Activated CD4-positive, alpha-beta memory T cell treated with anti-CD3 and anti-CD28 coated beads for 36 hours (primary cell): ENCODE results near the gene KLHDC10. TPM values are rescaled to one million over a fixed set of nuclear protein-coding genes. Genes with fewer than 3 reads are reported as not detected.

Experiments
- CTCF ChIA-PET: fragments of 350-600 bp; sonication (Branson Sonifier 250); formaldehyde crosslinking; loops from one replicate; lab custom pipeline; 2021; ENCODE audit warnings: antibody characterized with exemption, inconsistent platforms; lab: Charles Lee
- POLR2A ChIA-PET: fragments of 350-600 bp; sonication (Branson Sonifier 250); formaldehyde crosslinking; loops from one replicate; lab custom pipeline; 2021; ENCODE audit warnings: antibody characterized with exemption; lab: Charles Lee
- DNase-seq: peaks from one replicate; pipeline ENCODE4 v3.0.0-alpha.2; 2020
- H3K27ac Mint-ChIP-seq: one replicate; pipeline ENCODE4 v1.8.0; 2021; ENCODE audit warnings: mixed read lengths
- H3K27me3 Mint-ChIP-seq: one replicate; pipeline ENCODE4 v1.8.0; 2021; ENCODE audit warnings: mixed read lengths
- H3K36me3 Mint-ChIP-seq: one replicate; pipeline ENCODE4 v1.8.0; 2021; ENCODE audit warnings: mixed read lengths
- H3K4me1 Mint-ChIP-seq: one replicate; pipeline ENCODE4 v1.8.0; 2021; ENCODE audit warnings: low read depth, mixed read lengths
- H3K4me3 Mint-ChIP-seq: one replicate; pipeline ENCODE4 v1.8.0; 2021; ENCODE audit warnings: mild to moderate bottlenecking, mixed read lengths
- H3K9me3 Mint-ChIP-seq: one replicate; pipeline ENCODE4 v1.8.0; 2021; ENCODE audit warnings: mixed read lengths
- intact Hi-C: fragments of 100-400 bp; cut with micrococcal nuclease; formaldehyde crosslinking; loops from one replicate; pipeline ENCODE4 v1.15.1; 2023
- total RNA-seq, 2 experiments: library from RNA; stranded (reverse); gene quantifications; one replicate each; pipeline ENCODE4 v1.2.3, GENCODE V29; 2021

The KLHDC10 gene
- total RNA-seq, 2 experiments from 2014 or later = 16.4 to 16.8 TPM

GRCh38 chr7:130136579-130137167 is 66.3 kb downstream of the KLHDC10 start:
- no peaks in the 10 kb centered on the region for H3K27me3 Mint-ChIP-seq
- POLR2A ChIA-PET = no interaction called here
- H3K27ac Mint-ChIP-seq = no peak overlapping the region
- CTCF ChIA-PET = interaction anchor here (1.0 to 1.5 kb wide), 2 partner anchors 52 to 65 kb away, joined by 3 to 4 read pairs; no protein-coding TSS in a partner anchor
- H3K9me3 Mint-ChIP-seq = no peaks in the 10 kb centered on the region
- H3K4me3 Mint-ChIP-seq = no peak overlapping the region
- no peak for DNase-seq
- peaks cover 16% of the 10 kb centered on the region for H3K4me1 Mint-ChIP-seq
- peaks cover 9% of the 10 kb centered on the region for H3K36me3 Mint-ChIP-seq
- intact Hi-C loops = no loop called here

DNA sequence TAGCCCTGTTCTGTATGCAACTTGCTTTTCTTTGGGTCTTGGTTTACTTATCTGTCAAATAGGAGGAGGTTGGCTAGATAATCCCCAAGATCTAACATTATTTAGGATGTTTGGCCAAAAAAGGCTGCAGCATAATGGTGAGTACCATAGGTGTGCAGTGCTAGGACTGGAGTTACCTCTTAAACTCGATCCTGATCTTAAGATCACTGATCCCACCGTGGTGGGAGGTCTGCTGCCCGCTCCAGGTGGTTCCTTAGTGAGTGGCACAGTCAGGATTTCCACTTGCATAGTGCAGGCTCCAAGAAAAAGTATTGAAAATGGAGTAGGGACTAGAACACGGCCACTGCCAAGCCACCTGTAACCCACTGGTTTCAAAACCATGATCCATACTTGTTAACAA is 66.9 kb downstream of the KLHDC10 start:
- Mint-ChIP-seq H3K4me1 (peaks cover 18% of the 10 kb centered on the region), H3K4me3 (no peak overlapping the region), H3K27ac (no peak overlapping the region), H3K9me3 (no peaks in the 10 kb centered on the region), H3K27me3 (no peaks in the 10 kb centered on the region), H3K36me3 (peaks cover 9% of the 10 kb centered on the region)
- ChIA-PET POLR2A (no interaction called here), CTCF (interaction anchor here (1.0 to 1.5 kb wide), 2 partner anchors 53 to 65 kb away, joined by 3 to 4 read pairs; no protein-coding TSS in a partner anchor)
- DNase-seq = no peak
- intact Hi-C loops = no loop called here

GRCh38 chr7:130139193-130139960 is 69.0 kb downstream of the KLHDC10 start:
- Mint-ChIP-seq H3K27ac (no peak overlapping the region), H3K4me3 (no peak overlapping the region), H3K4me1 (peaks cover 18% of the 10 kb centered on the region), H3K9me3 (no peaks in the 10 kb centered on the region), H3K36me3 (peaks cover 9% of the 10 kb centered on the region), H3K27me3 (no peaks in the 10 kb centered on the region)
- intact Hi-C loops = no loop called here
- DNase-seq = no peak
- POLR2A ChIA-PET = no interaction called here
- CTCF ChIA-PET = no interaction called here

DNA sequence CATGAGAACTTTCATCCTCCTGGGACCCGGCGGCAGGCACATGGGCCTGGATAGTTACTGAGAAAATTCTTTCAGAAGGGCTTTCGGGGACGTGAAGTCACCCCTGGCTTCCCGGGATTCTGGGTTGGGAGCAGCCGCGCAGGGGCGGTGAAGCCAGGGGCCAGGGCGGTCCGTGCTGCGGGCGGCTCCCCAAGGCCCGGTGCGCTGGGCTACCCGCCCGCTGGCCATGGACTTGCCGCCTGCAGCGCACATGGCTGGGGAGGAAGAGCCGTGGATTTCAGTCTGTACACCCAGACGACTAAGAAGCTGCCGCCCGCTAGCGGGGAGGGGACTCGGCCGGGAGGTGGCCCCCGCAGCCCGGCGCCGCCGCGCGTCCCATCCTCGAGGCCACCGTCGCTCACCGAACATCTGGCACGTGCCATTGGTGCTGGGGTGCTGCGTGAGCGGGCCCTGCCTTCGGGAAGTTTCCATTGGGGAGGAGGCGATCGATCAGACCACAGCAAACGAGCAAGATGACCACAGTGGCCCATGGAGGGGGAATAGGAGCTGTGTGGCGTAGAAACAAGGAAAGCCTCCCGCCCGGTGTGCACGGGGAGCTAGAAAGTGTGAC is 70.3 kb downstream of the KLHDC10 start:
- DNase-seq = no peak
- H3K36me3 Mint-ChIP-seq = peaks cover 9% of the 10 kb centered on the region
- no peak overlapping the region for H3K27ac Mint-ChIP-seq
- no peaks in the 10 kb centered on the region for H3K27me3 Mint-ChIP-seq
- CTCF ChIA-PET = interaction anchor here (1.2 kb wide), 1 partner anchor 24 kb away, joined by 3 read pairs; no protein-coding TSS in a partner anchor
- peaks cover 14% of the 10 kb centered on the region for H3K4me1 Mint-ChIP-seq
- H3K9me3 Mint-ChIP-seq = no peaks in the 10 kb centered on the region
- intact Hi-C loops = loop anchor here (1.0 kb wide), 1 partner anchor 70 kb away; the partner anchor contains the start of gene KLHDC10
- POLR2A ChIA-PET = no interaction called here
- peak overlapping the region; percentile 45 for H3K4me3 Mint-ChIP-seq

DNA sequence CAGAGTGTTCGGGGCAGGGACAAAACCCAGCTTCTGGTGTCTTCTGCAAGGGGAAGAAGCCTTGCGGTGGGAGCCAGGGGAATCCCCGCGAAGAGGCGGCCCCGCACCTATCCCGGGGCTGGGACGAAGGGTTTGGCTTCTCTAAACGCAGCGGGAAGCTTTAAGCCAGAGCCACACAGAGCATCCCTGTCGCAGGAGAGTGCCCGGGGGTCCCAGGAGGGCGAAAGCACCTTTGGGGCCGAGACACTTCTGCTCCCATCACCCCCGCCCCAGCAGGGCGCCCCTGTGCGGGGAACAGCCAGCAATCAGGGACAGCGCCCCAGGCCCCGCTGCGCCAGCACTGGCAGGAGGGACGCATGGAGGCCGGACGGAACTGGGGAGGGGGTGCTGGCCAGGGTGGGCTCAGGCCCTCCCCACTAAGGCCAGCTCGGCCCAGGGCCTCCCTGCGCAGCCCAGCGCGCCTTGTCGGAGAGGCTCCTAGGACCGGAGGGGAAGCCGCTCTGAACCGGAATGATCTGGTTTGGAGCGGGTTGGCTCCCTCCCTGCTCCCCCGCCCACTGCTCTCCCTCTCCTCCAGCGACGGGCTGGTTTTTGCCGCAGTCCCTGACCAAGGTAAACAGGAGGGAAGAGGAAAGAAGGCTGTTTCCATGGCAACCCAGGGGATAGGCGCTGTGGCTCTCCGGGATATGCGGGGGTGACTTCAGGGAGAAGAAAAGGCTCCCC is 71.0 kb downstream of the KLHDC10 start:
- peaks cover 6% of the 10 kb centered on the region for H3K36me3 Mint-ChIP-seq
- CTCF ChIA-PET = interaction anchor here (1.2 kb wide), 1 partner anchor 23 kb away, joined by 3 read pairs; no protein-coding TSS in a partner anchor
- no peaks in the 10 kb centered on the region for H3K27me3 Mint-ChIP-seq
- intact Hi-C loops = loop anchor here (1.0 kb wide), 1 partner anchor 71 kb away; the partner anchor contains the start of gene KLHDC10
- DNase-seq = peak; percentile 68
- H3K4me3 Mint-ChIP-seq = peak overlapping the region; percentile 45
- POLR2A ChIA-PET = interaction anchor here (0.6 kb wide), 1 partner anchor 670 kb away, joined by 3 read pairs; no protein-coding TSS in a partner anchor
- H3K9me3 Mint-ChIP-seq = no peaks in the 10 kb centered on the region
- H3K4me1 Mint-ChIP-seq = peaks cover 8% of the 10 kb centered on the region
- H3K27ac Mint-ChIP-seq = no peak overlapping the region

- POLR2A ChIA-PET = no interaction called here
- intact Hi-C loops = loop anchor here (1.0 kb wide), 1 partner anchor 72 kb away; the partner anchor contains the start of gene KLHDC10
- no peak for DNase-seq
- CTCF ChIA-PET = no interaction called here
- Mint-ChIP-seq H3K9me3 (no peaks in the 10 kb centered on the region), H3K27ac (no peak overlapping the region), H3K27me3 (no peaks in the 10 kb centered on the region), H3K4me1 (peaks cover 4% of the 10 kb centered on the region), H3K4me3 (peak overlapping the region; percentile 45), H3K36me3 (peaks cover 6% of the 10 kb centered on the region)
Observed at GRCh38 chr7:130141884-130142653, 71.7 kb downstream of the KLHDC10 start.

DNA sequence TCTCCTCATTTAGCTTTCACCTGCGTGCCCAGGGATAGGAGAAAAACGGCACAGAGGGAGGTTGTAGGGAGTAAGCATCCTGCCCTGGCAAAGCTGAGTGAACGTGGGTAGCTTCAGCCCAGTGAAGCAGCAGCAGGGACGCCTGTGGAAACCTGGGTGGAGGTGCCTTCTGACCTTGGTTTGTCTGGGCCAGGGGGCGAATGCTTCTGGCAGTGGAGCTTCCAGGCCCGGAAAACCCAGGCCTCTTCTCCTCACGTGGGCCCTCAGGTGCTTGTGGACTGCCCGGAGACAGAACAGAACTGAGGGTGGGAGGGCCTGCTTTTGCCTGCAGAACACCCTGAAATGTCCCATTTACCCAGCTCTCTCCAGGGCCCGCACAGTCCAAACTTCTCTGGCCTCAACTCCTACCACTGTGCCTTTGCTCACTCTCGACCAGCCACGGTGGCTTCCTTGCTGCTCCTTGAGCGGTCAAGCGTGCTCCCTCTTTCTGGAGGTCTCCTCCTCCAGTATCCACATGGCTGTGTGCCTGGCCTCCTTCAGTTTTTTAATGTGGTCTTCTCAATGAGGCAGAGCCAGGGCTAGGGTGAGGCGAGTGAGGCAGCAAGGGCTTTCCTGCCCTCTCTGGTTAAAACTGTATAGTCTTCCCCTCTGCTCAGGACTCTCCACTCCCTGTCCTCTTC is 72.5 kb downstream of the KLHDC10 start:
- CTCF ChIA-PET = no interaction called here

DNA sequence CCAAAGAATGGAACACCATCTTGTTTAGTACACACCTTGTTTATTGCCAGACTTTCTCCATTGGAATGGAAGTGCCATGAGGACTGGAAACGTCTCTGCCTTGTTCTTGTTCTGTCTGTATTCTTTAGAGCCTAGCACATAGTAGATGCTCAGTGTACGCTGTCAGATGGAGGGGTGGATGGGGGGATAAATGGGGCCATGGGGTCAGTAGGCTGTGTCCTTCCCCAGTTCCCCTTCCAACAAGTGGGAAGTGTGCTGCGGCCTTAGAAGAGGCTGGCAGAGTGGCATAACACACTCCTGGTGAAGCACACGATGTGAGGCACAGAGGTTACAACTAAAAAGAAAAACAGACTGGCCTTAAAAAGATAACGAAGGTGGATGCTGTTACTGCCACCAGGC is 73.0 kb downstream of the KLHDC10 start:
- H3K36me3 Mint-ChIP-seq = peaks cover 6% of the 10 kb centered on the region
- no peaks in the 10 kb centered on the region for H3K9me3 Mint-ChIP-seq
- POLR2A ChIA-PET = no interaction called here
- intact Hi-C loops = no loop called here
- peaks cover 4% of the 10 kb centered on the region for H3K4me1 Mint-ChIP-seq
- H3K4me3 Mint-ChIP-seq = no peak overlapping the region
- CTCF ChIA-PET = no interaction called here
- no peak overlapping the region for H3K27ac Mint-ChIP-seq
- H3K27me3 Mint-ChIP-seq = peaks cover 1% of the 10 kb centered on the region
- no peak for DNase-seq

More for the DNA sequence above, 72.5 kb downstream of the KLHDC10 start:
- Mint-ChIP-seq H3K4me1 (peaks cover 4% of the 10 kb centered on the region), H3K4me3 (no peak overlapping the region), H3K27me3 (no peaks in the 10 kb centered on the region), H3K27ac (no peak overlapping the region), H3K36me3 (peaks cover 6% of the 10 kb centered on the region), H3K9me3 (no peaks in the 10 kb centered on the region)
- no peak for DNase-seq
- POLR2A ChIA-PET = no interaction called here
- intact Hi-C loops = no loop called here

GRCh38 chr7:130143986-130144311 is 73.6 kb downstream of the KLHDC10 start:
- POLR2A ChIA-PET = no interaction called here
- Mint-ChIP-seq H3K27me3 (peaks cover 1% of the 10 kb centered on the region), H3K4me3 (no peak overlapping the region), H3K36me3 (peaks cover 6% of the 10 kb centered on the region), H3K9me3 (no peaks in the 10 kb centered on the region), H3K4me1 (peaks cover 4% of the 10 kb centered on the region), H3K27ac (no peak overlapping the region)
- DNase-seq = no peak
- CTCF ChIA-PET = no interaction called here
- intact Hi-C loops = no loop called here

GRCh38 chr7:130144312-130145171 is 74.2 kb downstream of the KLHDC10 start:
- ChIA-PET POLR2A (no interaction called here), CTCF (interaction anchor here (1.1 kb wide), 1 partner anchor 73 kb away, joined by 3 read pairs; no protein-coding TSS in a partner anchor)
- no peaks in the 10 kb centered on the region for H3K9me3 Mint-ChIP-seq
- H3K4me1 Mint-ChIP-seq = peaks cover 4% of the 10 kb centered on the region
- H3K4me3 Mint-ChIP-seq = no peak overlapping the region
- H3K27ac Mint-ChIP-seq = no peak overlapping the region
- H3K27me3 Mint-ChIP-seq = peaks cover 3% of the 10 kb centered on the region
- intact Hi-C loops = no loop called here
- peaks cover under 1% of the 10 kb centered on the region for H3K36me3 Mint-ChIP-seq
- DNase-seq = no peak
